HG02588 (cell line): ENCODE results near the gene FOXP4.

Source experiments
- ATAC-seq: cut with Tn5 transposase; IDR thresholded peaks from one replicate; pipeline ENCODE4 v1.9.1; 2021; ENCODE audit warnings: mild to moderate bottlenecking, moderate library complexity; ENCODE audit not compliant: unreplicated experiment

Gene FOXP4

GRCh38 chr6:41622206-41622988, 76.2 kb downstream of the FOXP4 start:
- ATAC-seq, result no peak

GRCh38 chr6:41623330-41623729, 77.1 kb downstream of the FOXP4 start:
- no peak for ATAC-seq

DNA sequence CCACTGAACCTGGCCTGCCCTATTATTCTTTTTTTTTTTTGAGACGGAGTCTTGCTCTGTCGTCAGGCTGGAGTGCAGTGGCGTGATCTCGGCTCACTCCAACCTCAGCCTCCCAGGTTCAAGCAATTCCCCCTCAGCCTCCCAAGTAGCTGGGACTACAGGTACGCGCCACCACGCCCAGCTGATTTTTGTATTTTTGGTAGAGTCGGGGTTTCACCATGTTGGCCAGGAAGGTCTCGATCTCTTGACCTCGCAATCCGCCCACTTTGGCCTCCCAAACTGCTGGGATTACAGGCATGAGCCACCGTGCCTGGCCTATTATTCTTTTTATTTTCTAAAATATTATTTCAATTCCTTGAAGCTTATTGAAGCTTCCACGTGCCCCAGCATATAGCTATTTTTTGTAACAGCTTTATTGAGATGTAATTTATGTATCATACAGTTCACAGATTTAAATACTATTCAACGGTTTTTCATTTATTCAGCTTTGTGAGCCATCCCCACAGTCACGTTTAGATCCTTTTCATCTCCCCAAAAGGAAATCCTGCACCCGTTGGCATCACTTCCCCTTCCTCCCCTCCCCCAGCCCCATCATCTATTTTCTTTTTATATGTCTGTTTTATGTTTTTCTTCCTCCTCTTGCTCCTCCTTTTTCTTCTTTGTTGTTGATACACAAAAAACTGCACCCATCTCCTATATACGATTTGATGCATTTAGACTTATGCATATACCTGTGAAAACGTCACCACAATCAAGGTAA, 78.6 kb downstream of the FOXP4 start:
- no peak for ATAC-seq

GRCh38 chr6:41625442-41625841, 79.3 kb downstream of the FOXP4 start:
- ATAC-seq, result no peak

GRCh38 chr6:41626022-41626421, 79.8 kb downstream of the FOXP4 start:
- no peak for ATAC-seq

GRCh38 chr6:41626917-41627316, 80.7 kb downstream of the FOXP4 start:
- no peak for ATAC-seq

- no peak for ATAC-seq
Observed at GRCh38 chr6:41629128-41629527, 82.9 kb downstream of the FOXP4 start.

DNA sequence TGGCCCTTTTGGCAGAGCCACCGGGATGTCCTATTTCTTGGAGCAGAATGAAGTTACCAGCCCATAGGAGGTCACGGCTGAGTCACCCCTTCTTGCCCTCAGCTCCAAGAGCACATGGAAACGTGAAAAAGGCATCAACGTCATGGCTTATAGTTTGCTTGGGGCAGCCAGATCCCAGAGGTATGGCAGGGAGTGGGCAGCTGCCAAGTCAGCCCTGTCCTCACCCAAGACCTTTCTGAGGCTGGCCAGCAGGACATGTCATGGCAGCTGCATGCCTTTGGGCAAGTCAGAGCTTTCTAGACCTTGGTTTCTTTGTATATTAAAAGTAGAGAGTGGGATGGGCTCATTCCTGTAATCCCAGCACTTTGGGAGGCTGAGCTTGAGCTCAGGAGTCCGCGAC, 83.9 kb downstream of the FOXP4 start:
- no peak for ATAC-seq

DNA sequence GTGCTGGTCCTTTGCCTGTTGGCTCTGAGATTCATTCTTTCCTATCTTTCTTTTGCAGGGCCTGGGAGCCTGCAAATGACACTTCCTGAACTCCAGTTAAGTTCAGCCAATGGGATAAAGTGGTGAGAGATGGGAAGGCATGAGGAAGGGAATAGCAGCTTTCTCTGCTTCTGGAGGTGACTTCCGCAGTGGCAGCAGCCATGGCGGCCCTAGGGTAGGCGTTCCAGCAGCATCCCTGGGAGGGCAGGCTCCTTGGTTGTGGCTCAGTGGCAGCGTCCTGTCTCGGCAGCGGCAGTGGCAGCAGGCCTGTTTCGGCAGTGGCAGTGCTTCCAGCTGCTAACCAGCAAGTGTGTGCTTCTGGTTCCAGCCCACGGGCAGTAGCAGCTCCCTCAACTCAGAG, 84.8 kb downstream of the FOXP4 start:
- no peak for ATAC-seq

- ATAC-seq, result no peak
Observed at GRCh38 chr6:41633056-41633634, 87.0 kb downstream of the FOXP4 start.

DNA sequence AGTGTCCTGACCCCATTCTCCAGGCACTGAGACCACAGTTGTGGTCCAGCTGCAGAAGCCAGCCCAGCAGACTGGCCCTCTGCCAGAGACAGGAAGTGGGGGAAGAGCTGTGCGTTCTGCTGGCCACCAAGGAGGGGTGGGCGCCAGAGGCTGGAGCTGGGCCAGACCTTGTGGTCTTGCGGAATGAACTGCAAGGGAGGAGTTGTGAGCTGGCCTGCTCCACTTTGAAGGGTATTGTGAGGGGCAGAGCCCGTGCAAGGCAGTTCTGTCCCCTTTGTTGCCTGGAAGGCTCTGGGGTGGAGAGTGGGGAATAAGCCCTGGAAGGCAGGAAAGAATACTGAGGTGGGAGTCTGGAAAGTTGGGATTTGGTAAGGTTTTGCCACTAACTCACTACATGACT, 88.5 kb downstream of the FOXP4 start:
- no peak for ATAC-seq

- ATAC-seq, result no peak
Observed at GRCh38 chr6:41635365-41635764, 89.2 kb downstream of the FOXP4 start.

DNA sequence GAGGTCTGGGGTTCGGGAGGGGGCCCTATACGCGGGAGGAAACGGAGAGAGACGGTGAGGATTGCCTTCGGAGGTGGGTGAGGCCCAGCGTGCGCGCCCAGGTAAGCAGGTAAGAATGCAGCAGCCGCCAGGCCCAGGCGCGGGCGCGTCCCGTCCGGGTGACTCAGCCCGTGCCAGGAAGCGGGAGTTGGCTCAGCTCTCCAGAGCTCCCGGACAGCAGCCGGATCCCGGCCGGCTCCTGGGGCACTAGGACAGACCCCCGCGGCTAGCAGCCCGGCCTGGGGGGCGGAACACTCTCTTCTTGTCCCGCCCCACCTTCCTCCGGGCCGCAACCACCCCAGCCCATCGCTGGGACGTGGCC, 90.6 kb downstream of the FOXP4 start:
- ATAC-seq, result no peak

GRCh38 chr6:41637194-41638001, 91.2 kb downstream of the FOXP4 start:
- no peak for ATAC-seq

DNA sequence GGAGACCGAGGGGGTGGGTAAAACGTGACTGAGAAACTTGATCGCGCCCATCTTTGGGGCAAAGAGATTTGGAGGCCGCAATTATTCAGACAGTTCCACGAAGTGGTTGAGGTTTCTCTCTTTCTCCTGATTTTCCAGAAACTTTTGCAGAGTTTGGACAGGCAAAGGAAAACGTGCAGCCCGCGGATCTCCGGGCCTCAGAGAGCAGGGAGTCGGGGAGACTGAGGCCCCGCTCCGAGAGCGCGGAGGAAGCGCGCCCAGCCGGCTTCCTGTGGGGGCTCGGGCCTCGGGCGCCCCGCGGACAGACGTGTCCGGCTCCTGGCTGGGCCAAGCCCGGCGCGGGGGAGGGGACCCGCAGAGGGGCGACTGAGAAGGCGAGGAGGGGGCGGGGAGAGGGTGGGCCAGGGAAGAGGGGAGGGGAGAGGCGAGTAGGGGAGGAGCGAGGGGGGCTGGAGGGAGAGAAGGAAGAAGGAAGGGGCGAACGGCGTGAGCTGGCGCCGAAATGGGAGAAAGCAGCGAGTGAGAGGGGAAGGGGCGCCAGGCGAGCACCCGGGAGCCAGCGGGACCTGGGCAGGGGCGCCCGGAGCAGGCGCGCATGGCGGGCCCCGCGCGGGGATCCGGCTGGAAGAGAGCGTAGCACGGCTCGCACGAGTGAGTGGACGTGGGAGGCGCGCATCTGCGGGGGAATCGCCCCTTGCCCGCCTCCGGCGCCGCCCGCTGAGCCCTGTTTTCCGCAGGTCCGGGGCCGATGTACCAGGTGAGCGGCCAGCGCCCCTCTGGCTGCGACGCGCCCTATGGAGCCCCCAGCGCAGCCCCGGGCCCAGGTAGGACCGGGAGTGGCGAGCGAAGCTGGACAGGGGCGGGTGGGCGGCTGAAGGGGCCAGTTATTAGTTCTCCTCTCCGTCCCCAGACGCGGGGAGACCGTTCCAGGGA, 92.1 kb downstream of the FOXP4 start, which contains the start of gene MDFI:
Gene MDFI, plus strand, starts transcription at position 467 of the 933 bp plus-strand sequence. Its CDS starts 282 bp downstream, at position 749.
- ATAC-seq, result no peak

GRCh38 chr6:41638935-41639808, 93.0 kb downstream of the FOXP4 start:
- ATAC-seq, result no peak

GRCh38 chr6:41639809-41640371, 93.7 kb downstream of the FOXP4 start:
- ATAC-seq, result no peak

- no peak for ATAC-seq
Observed at GRCh38 chr6:41640426-41640825, 94.2 kb downstream of the FOXP4 start.
